Measurements from ENCODE around the gene OVCA2. TPM values are rescaled to one million over a fixed set of nuclear protein-coding genes. Genes with fewer than 3 reads are reported as not detected.

The OVCA2 gene
- total RNA-seq, 1 experiment from 2014 or later = 24.6 TPM

DNA sequence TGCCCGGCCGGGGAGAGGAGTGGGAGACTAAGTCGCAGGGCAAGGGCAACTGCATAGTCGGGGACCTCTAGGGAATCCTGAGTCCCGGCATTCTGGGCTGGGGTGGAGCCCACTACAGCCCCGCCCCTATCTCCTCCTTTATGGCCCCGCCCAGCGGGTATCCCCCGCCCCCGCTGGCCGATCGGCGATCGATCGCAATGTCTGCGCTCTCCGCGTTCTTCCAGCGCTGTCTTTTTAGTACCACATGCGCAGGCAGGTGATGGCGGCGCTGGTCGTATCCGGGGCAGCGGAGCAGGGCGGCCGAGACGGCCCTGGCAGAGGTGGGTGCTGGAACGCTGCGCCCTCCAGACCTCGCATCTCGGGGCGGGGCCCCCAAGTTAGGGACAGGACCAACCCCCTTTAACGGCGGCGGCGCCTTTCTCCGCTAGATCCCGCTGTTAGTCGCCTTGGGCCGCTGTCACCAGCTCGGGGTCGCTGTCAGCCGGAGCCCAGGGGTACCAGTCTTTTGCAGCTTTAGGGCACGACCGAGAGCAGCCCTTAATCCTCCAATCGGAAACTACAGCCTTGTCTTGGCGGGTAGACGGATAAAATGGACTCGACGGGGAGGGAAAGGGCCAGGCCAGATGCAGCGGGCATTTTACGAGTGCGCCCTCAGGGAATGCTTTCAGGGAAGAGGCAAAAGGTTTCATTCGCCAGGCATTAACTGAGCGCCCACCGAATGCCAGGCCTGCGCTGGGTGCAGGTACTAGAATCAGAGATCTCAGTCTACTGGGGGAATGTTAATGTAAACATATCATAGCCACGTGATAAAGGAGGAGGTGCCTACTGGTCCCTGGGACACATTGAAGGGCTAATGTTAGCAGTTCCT is 11.7 kb upstream of the OVCA2 start, which contains the start of gene DPH1:
TSS of gene DPH1 (plus strand) at position 243 of the 868 bp plus-strand sequence. CDS start at position 260, 17 bp downstream.
- no peak within 1 kb of the TSS for H3K4ac ChIP-seq (ENCODE audit: low read depth, low read length)
- H2BK20ac ChIP-seq (ENCODE audit: low read depth, low read length, poor library complexity, severe bottlenecking) = no peak within 1 kb of the TSS
- no peaks in the 10 kb centered on the region for H4K20me1 ChIP-seq (ENCODE audit: control insufficient read depth, insufficient read depth, insufficient read length)
- H3K14ac ChIP-seq (ENCODE audit: insufficient read depth, low read length) = no peak within 1 kb of the TSS
- H4K8ac ChIP-seq (replicated peaks; ENCODE audit: insufficient read length, low read depth, low read length) = no peak within 1 kb of the TSS
- H3K4me2 ChIP-seq (ENCODE audit: insufficient read depth, insufficient read length, low read length) = peak within 1 kb of the TSS; percentile 76
- H3K23me2 ChIP-seq (ENCODE audit: insufficient read length, low read depth, low read length, poor library complexity, severe bottlenecking) = peaks cover 7% of the 10 kb centered on the region
- H3K27me3 Mint-ChIP-seq (ENCODE audit: low read depth) = peaks cover 47% of the 10 kb centered on the region
- DNase-seq = peak; percentile 96
- no peak within 1 kb of the TSS for H2BK120ac ChIP-seq (ENCODE audit: low read depth, low read length, poor library complexity, severe bottlenecking)
- TF ChIP-seq, protein P1, sequence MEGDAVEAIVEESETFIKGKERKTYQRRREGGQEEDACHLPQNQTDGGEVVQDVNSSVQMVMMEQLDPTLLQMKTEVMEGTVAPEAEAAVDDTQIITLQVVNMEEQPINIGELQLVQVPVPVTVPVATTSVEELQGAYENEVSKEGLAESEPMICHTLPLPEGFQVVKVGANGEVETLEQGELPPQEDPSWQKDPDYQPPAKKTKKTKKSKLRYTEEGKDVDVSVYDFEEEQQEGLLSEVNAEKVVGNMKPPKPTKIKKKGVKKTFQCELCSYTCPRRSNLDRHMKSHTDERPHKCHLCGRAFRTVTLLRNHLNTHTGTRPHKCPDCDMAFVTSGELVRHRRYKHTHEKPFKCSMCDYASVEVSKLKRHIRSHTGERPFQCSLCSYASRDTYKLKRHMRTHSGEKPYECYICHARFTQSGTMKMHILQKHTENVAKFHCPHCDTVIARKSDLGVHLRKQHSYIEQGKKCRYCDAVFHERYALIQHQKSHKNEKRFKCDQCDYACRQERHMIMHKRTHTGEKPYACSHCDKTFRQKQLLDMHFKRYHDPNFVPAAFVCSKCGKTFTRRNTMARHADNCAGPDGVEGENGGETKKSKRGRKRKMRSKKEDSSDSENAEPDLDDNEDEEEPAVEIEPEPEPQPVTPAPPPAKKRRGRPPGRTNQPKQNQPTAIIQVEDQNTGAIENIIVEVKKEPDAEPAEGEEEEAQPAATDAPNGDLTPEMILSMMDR (conservative IDR thresholded peaks at IDR 0.05) = no peak
- no peaks in the 10 kb centered on the region; a peak in 2 of 7 replicates for H3K36me3 Mint-ChIP-seq (ENCODE audit: insufficient read depth in 1 of 3, low read depth in 3 of 3)
- H2BK5ac ChIP-seq (ENCODE audit: insufficient read length, low read length) = no peak within 1 kb of the TSS
- H3K79me1 ChIP-seq (ENCODE audit: insufficient read depth, low read depth, low read length, poor library complexity, severe bottlenecking) = no peaks in the 10 kb centered on the region
- no peak within 1 kb of the TSS for H2AK5ac ChIP-seq (ENCODE audit: insufficient read length, low read length)
- no peak within 1 kb of the TSS for H3T11ph ChIP-seq (ENCODE audit: low read length)
- no peak within 1 kb of the TSS for H2AFZ ChIP-seq (ENCODE audit: low read length)
- no CpG with 5 or more reads among the region's 59 CpGs for WGBS (ENCODE audit: extremely low coverage, insufficient read length, low lambda C conversion rate)
- no peaks in the 10 kb centered on the region for H3K4me1 ChIP-seq (ENCODE audit: insufficient read depth, low read length)
- H3K27ac Mint-ChIP-seq = peak within 1 kb of the TSS in 1 of 3 experiments; percentile 39; a peak in 1 of 7 replicates
- peaks cover 12 to 32% of the 10 kb centered on the region in 2 experiments for H3K4me1 Mint-ChIP-seq
- peaks cover 5 to 6% of the 10 kb centered on the region in 2 experiments; a peak in 4 of 5 replicates for H3K9me3 Mint-ChIP-seq
- H3K56ac ChIP-seq (ENCODE audit: insufficient read length, low read depth, low read length) = no peak within 1 kb of the TSS
- H3K9me3 ChIP-seq (ENCODE audit: control insufficient read depth, low read depth, low read length) = no peaks in the 10 kb centered on the region
- H3K27me3 ChIP-seq (ENCODE audit: insufficient read depth, low read length) = peaks cover 38% of the 10 kb centered on the region
- no peak within 1 kb of the TSS for H4K91ac ChIP-seq (ENCODE audit: insufficient read length, low read depth, low read length)
- H2BK12ac ChIP-seq (ENCODE audit: insufficient read length, low read depth, low read length) = no peak within 1 kb of the TSS
- no peak within 1 kb of the TSS for H4K5ac ChIP-seq (ENCODE audit: insufficient read length, low read depth, low read length)
- H3K4me3 Mint-ChIP-seq = peak within 1 kb of the TSS; percentile 94 to 97
- no peak within 1 kb of the TSS for H3K18ac ChIP-seq (ENCODE audit: insufficient read length, low read depth, low read length)
- H3K9ac ChIP-seq (ENCODE audit: extremely low read depth, insufficient read length, low read length) = no peak within 1 kb of the TSS
- H3K79me2 ChIP-seq (ENCODE audit: insufficient read depth, low read length) = no peaks in the 10 kb centered on the region
- H2BK15ac ChIP-seq (ENCODE audit: low read depth, low read length) = no peak within 1 kb of the TSS
- no peak within 1 kb of the TSS for H3K23ac ChIP-seq (ENCODE audit: insufficient read length, low read depth, low read length)
- H3K27ac ChIP-seq (ENCODE audit: insufficient read length, low read depth, low read length) = no peak within 1 kb of the TSS

All from H9 (cell line).